Heart left ventricle (tissue), 16 donors: Measurements from ENCODE around the gene TNIK. TPM values are rescaled to one million over a fixed set of nuclear protein-coding genes. Genes with fewer than 3 reads are reported as not detected.

Experiments used
- ATAC-seq, 4 donors: fragments of 200-7000 bp; cut with Tn5 transposase; one replicate each; pipeline ENCODE4 v1.9.1; 2020 to 2022; ENCODE audit warnings: moderate library complexity in 4 of 4, mild to moderate bottlenecking in 3 of 4, moderate number of reproducible peaks in 1 of 4
- DNase-seq, 5 donors: peaks; one replicate each; pipeline ENCODE4 v3.0.0-alpha.2; 2020
- H3K27ac ChIP-seq, 12 donors: fragments of 200-600 bp; sonication (generic) in 4 of 12; one replicate each; pipeline versions ENCODE4 v1.5.0 to v1.8.0; 2016 to 2022; ENCODE audit warnings: mild to moderate bottlenecking in 2 of 12
- H3K27me3 ChIP-seq, 9 donors: fragments of 200-600 bp; sonication (generic) in 2 of 9; one replicate each; pipeline versions ENCODE4 v1.5.1 to v1.8.0; 2016 to 2022; ENCODE audit warnings: mild to moderate bottlenecking in 3 of 9
- H3K36me3 ChIP-seq, 9 donors: fragments of 200-600 bp; sonication (generic) in 2 of 9; one replicate each; pipeline versions ENCODE4 v1.5.0 to v1.8.0; 2018 to 2022; ENCODE audit warnings: mild to moderate bottlenecking in 2 of 9
- H3K4me1 ChIP-seq, 12 donors: fragments of 200-600 bp; sonication (generic) in 4 of 12; one replicate each; pipeline versions ENCODE4 v1.5.0 to v1.8.0; 2016 to 2022; ENCODE audit warnings: mild to moderate bottlenecking in 3 of 12
- H3K4me3 ChIP-seq, 12 donors: fragments of 200-600 bp; sonication (generic) in 4 of 12; one replicate each; pipeline versions ENCODE4 v1.5.0 to v1.8.0; 2017 to 2022; ENCODE audit warnings: mild to moderate bottlenecking in 9 of 12, moderate library complexity in 4 of 12
- H3K9me3 ChIP-seq, 12 donors: fragments of 200-600 bp; sonication (generic) in 4 of 12; one replicate each; pipeline versions ENCODE4 v1.5.0 to v1.8.0; 2016 to 2022; ENCODE audit warnings: mild to moderate bottlenecking in 1 of 12
- POLR2A ChIP-seq, 2 donors: fragments of 450-650 bp; IDR thresholded peaks; one replicate each; pipeline ENCODE4 v1.6.1; 2017; ENCODE audit warnings: antibody characterized with exemption in 2 of 2, mild to moderate bottlenecking in 2 of 2, moderate library complexity in 2 of 2
- WGBS, 4 donors: extraction: QIAGEN DNeasy Blood & Tissue Kit in 2 of 4; methylation state at CpG; one replicate each; pipeline versions ENCODE4 v1.1.5 to v1.1.7; 2013 to 2018; 5-methylcytosine and 5-hydroxymethylcytosine counted together
- intact Hi-C, 10 donors: fragments of 100-400 bp; cut with DNase I; formaldehyde crosslinking; loops; one replicate each; pipeline versions ENCODE4 v1.11.1 to v1.14.2; 2022
- polyA plus RNA-seq, 2 donors: library from polyadenylated mRNA; stranded (reverse); fragments of 200-250 nt; gene quantifications; one replicate each; pipeline ENCODE4 v1.2.3, GENCODE V29; 2013
- total RNA-seq, 9 donors: library from RNA; depleted of rRNA in 2 of 9; stranded (reverse); fragments of >200 nt in 2 of 9; fragmentation: NEBNext Ultra II Directional in 3 of 9; extraction: Animal tissue kit (Norgen Biotek cat#: 25700) in 3 of 9; gene quantifications; one replicate each; pipeline versions ENCODE4 v1.1.0 to v1.2.4, GENCODE V29; 2016 to 2023
- TF ChIP-seq, protein P1 (sequence below), 12 donors: fragments of 200-600 bp; sonication (generic) in 4 of 12; IDR thresholded peaks; one replicate each; pipeline versions ENCODE4 v1.5.0 to v1.8.0; 2018 to 2022; ENCODE audit warnings: antibody characterized with exemption in 12 of 12, mild to moderate bottlenecking in 5 of 12
- donor health status: ischemic (EF 13 %, LVEDD 7.1; RV severe dilation, severe dysfunction).
- donor health status: healthy with polysubstance abuse.
- donor health status: DM: no; HTN: yes; CAD: no.
- donor health status: DM: no; HTN: no; CAD: no.
- donor health status: ischemic (EF 25% LVEDD 6.9; RV normal size, moderate dysfunction).
- donor health status: ischemic (EF 25% LVEDD 5.7; RV mildly dilated, moderate dysfunction).
- donor health status: healthy.
- donor health status: DM: yes; HTN: yes; CAD: no.
- donor health status: ischemic (EF 35%, LVEDD 5.7; RV mildly dilated, moderate dysfunction).
- donor health status: nonischemic (EF 11% LVEDD 7.7; RV severe dilation, severe dysfunction).
- donor health status: DM: yes; HTN: yes; CAD: no.
- donor health status: PGD.
- donor health status: ischemic (EF 29% LVEDD 5.4; RV normal size, mild dysfunction).
- donor health status: nonischemic (EF 23%, LVEDD 6.1; RV moderate dilation, normal function).

The TNIK gene
- total and polyA plus RNA-seq, 11 donors = 12.3 to 51.6 (median 32.4) TPM

DNA sequence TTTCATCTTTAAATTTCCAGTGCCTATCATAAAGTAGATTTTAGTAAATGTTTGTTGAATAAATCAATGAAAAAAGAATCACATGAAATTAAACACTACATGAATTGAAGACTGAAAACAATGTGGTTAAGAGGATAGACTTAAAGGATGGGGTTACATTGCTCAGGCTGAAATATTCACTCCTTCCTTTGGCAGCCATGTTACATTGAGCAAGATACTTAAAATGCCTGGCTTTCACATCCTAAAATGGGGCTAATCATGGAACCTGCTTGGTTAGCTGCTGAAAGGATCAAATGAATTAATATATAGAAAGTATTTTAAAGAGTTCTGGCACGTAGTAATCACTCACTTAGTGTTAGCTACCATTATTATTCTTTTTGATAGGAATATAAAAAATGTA, 236.8 kb downstream of the TNIK start:
- Histone ChIP-seq H3K27me3 (no peaks in the 10 kb centered on the region), H3K9me3 (peaks cover 0 to 9% (median 0%) of the 10 kb centered on the region in 12 donors), H3K4me3 (no peak overlapping the region), H3K36me3 (peaks cover 0 to 5% (median 0%) of the 10 kb centered on the region in 9 donors), H3K4me1 (peaks cover 0 to 11% (median 0%) of the 10 kb centered on the region in 12 donors), H3K27ac (no peak overlapping the region)
- no peak for TF ChIP-seq POLR2A (IDR thresholded peaks at IDR 0.05)
- TF ChIP-seq, protein P1, sequence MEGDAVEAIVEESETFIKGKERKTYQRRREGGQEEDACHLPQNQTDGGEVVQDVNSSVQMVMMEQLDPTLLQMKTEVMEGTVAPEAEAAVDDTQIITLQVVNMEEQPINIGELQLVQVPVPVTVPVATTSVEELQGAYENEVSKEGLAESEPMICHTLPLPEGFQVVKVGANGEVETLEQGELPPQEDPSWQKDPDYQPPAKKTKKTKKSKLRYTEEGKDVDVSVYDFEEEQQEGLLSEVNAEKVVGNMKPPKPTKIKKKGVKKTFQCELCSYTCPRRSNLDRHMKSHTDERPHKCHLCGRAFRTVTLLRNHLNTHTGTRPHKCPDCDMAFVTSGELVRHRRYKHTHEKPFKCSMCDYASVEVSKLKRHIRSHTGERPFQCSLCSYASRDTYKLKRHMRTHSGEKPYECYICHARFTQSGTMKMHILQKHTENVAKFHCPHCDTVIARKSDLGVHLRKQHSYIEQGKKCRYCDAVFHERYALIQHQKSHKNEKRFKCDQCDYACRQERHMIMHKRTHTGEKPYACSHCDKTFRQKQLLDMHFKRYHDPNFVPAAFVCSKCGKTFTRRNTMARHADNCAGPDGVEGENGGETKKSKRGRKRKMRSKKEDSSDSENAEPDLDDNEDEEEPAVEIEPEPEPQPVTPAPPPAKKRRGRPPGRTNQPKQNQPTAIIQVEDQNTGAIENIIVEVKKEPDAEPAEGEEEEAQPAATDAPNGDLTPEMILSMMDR (IDR thresholded peaks at IDR 0.05) = no peak
- no peak for ATAC-seq
- intact Hi-C loops = no loop called here
- no peak for DNase-seq
- 66 to 81% (median 74%) methylated on average over 1 of the region's 1 CpG for WGBS, 4 donors

DNA sequence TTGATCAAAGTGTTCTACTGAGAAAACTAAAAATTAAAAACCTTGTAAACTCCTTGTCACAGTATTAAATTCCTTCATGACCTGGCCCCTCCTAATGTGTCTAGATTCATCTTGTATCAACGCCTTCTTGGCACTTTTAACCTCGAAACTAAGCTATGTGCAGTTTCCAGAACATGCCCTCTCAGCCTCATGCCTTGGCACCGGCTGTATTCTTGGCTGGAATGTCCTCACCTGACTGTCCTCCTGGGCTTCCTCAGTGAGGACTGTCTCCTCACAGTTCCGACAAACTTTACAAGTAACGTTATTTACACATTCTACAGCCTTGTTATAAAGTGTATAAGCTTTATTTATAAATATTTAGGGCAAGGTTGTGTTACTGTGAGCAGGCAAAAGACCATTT, 237.2 kb downstream of the TNIK start:
- H3K4me3 ChIP-seq = no peak overlapping the region
- no peak for TF ChIP-seq POLR2A (IDR thresholded peaks at IDR 0.05)
- TF ChIP-seq, protein P1 (IDR thresholded peaks at IDR 0.05) = no peak
- intact Hi-C loops = no loop called here
- H3K27ac ChIP-seq = no peak overlapping the region
- no peak for ATAC-seq
- peaks cover 0 to 9% (median 0%) of the 10 kb centered on the region in 12 donors for H3K9me3 ChIP-seq
- H3K36me3 ChIP-seq = peaks cover 0 to 5% (median 0%) of the 10 kb centered on the region in 9 donors
- DNase-seq = no peak
- 49 to 58% (median 55%) methylated on average over 5 of the region's 5 CpGs for WGBS, 4 donors
- peaks cover 0 to 11% (median 0%) of the 10 kb centered on the region in 12 donors for H3K4me1 ChIP-seq
- no peaks in the 10 kb centered on the region for H3K27me3 ChIP-seq

DNA sequence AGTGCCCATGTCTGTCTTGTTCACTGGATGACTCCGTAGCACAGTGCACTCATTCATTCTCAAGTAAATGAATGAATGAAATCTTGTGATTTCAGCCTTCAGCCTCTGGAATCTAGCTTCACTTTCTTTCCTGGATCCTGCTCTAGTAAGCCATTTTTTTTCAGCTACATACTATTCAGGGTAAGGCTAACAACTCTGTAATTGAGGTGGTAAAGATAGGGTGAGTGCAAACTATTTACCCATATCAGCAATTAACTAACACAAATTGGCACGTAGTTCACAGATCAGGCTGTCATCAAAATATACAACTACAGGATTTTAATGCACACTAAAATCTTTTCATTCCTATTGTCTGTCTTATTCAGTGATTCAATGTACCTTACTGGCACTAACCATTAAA, 238.6 kb downstream of the TNIK start:
- 71 to 83% (median 74%) methylated on average over 2 of the region's 2 CpGs for WGBS, 4 donors
- Histone ChIP-seq H3K27ac (no peak overlapping the region), H3K4me3 (no peak overlapping the region), H3K36me3 (no peaks in the 10 kb centered on the region), H3K9me3 (peaks cover 0 to 9% (median 0%) of the 10 kb centered on the region in 12 donors), H3K4me1 (peaks cover 0 to 11% (median 0%) of the 10 kb centered on the region in 12 donors), H3K27me3 (no peaks in the 10 kb centered on the region)
- intact Hi-C loops = no loop called here
- DNase-seq (no peak), ATAC-seq (no peak)
- TF ChIP-seq POLR2A (IDR thresholded peaks at IDR 0.05) = no peak
- TF ChIP-seq, protein P1 (IDR thresholded peaks at IDR 0.05) = no peak

DNA sequence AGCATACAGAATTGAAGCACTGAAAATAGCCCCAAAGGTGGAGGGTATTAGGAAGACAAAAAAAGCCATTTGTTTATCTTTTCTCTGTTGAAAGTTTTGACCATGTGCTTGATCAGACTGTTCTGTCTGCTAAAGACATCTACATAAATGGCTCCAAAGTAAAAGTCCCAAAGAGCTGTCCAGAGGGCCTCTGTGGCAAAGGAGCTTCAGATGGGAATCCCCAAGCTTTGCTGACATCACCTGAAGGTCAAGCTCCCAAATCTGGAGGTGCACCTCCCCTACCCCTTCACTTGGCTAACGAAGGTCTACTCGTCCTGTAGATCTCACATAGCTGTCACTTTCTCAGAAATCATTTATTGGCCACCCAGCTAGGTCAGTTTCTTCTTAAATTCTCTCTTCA, 239.1 kb downstream of the TNIK start:
- no peak overlapping the region for H3K27ac ChIP-seq
- 70 to 75% (median 72%) methylated on average over 2 of the region's 2 CpGs for WGBS, 4 donors
- ATAC-seq (no peak), DNase-seq (no peak)
- no peak overlapping the region for H3K4me3 ChIP-seq
- intact Hi-C loops = no loop called here
- no peaks in the 10 kb centered on the region for H3K36me3 ChIP-seq
- peaks cover 0 to 5% (median 0%) of the 10 kb centered on the region in 12 donors for H3K9me3 ChIP-seq
- TF ChIP-seq, protein P1 (IDR thresholded peaks at IDR 0.05) = no peak
- no peak for TF ChIP-seq POLR2A (IDR thresholded peaks at IDR 0.05)
- peaks cover 0 to 11% (median 0%) of the 10 kb centered on the region in 12 donors for H3K4me1 ChIP-seq
- H3K27me3 ChIP-seq = no peaks in the 10 kb centered on the region
